Right renal pelvis (tissue), 4 donors: ENCODE results near the gene GNGT2. TPM values are rescaled to one million over a fixed set of nuclear protein-coding genes. Genes with fewer than 3 reads are reported as not detected.

Experiments
- DNase-seq, 4 donors: peaks; one replicate each; pipeline ENCODE4 v3.0.0-alpha.2; 2013; ENCODE audit warnings: low read depth in 4 of 4, low spot score in 3 of 4, missing footprints in 1 of 4
- polyA plus RNA-seq, 4 donors: library from polyadenylated mRNA; unstranded; fragments of 120-200 nt; gene quantifications; one replicate each; pipeline ENCODE4 v1.2.1, GENCODE V29; 2013; ENCODE audit not compliant: insufficient read length in 4 of 4

Gene GNGT2
- polyA plus RNA-seq = 1 to 10 TPM; 1.8 to 2.8 (median 1.8) TPM

GRCh38 chr17:49210158-49211029 is at the start of gene GNGT2, which contains the start of gene ABI3:
GNGT2 (minus strand) TSS chr17:49210574; CDS start chr17:49207422, 3,152 bp downstream.
ABI3 (plus strand) TSS chr17:49210707; CDS start chr17:49210725, 18 bp downstream.
- no peak for DNase-seq

- DNase-seq = no peak
These were observed 49.3 kb upstream of the GNGT2 start for GRCh38 chr17:49259663-49260010.

GRCh38 chr17:49258394-49258793 is 48.0 kb upstream of the GNGT2 start:
- no peak for DNase-seq

- no peak for DNase-seq
These were observed 44.8 kb upstream of the GNGT2 start for GRCh38 chr17:49255125-49255524.

GRCh38 chr17:49254066-49254465 is 43.7 kb upstream of the GNGT2 start:
- no peak for DNase-seq

- no peak for DNase-seq
These were observed 41.8 kb upstream of the GNGT2 start for GRCh38 chr17:49252148-49252695.

- no peak for DNase-seq
These were observed 39.6 kb upstream of the GNGT2 start for GRCh38 chr17:49249890-49250522.

GRCh38 chr17:49249292-49249794 is 39.0 kb upstream of the GNGT2 start:
- no peak for DNase-seq

GRCh38 chr17:49247944-49248343 is 37.6 kb upstream of the GNGT2 start:
- DNase-seq = no peak

GRCh38 chr17:49244839-49245238 is 34.5 kb upstream of the GNGT2 start:
- no peak for DNase-seq

GRCh38 chr17:49242813-49243212 is 32.4 kb upstream of the GNGT2 start:
- DNase-seq = no peak

- DNase-seq = no peak
These were observed 31.5 kb upstream of the GNGT2 start for GRCh38 chr17:49241692-49242397.

- DNase-seq = no peak
These were observed 30.7 kb upstream of the GNGT2 start for GRCh38 chr17:49241040-49241439.

- DNase-seq = no peak
These were observed 30.2 kb upstream of the GNGT2 start for GRCh38 chr17:49240619-49241018.

- no peak for DNase-seq
These were observed 29.6 kb upstream of the GNGT2 start for GRCh38 chr17:49239963-49240362.

GRCh38 chr17:49235896-49236295 is 25.5 kb upstream of the GNGT2 start:
- no peak for DNase-seq

- no peak for DNase-seq
These were observed 24.2 kb upstream of the GNGT2 start for GRCh38 chr17:49234509-49235080.

- DNase-seq = no peak
These were observed 21.2 kb upstream of the GNGT2 start for GRCh38 chr17:49231563-49231894.

- DNase-seq = peak; percentile 67 to 81 (median 74)
These were observed 20.5 kb upstream of the GNGT2 start, which contains the start of gene PHOSPHO1 for GRCh38 chr17:49230636-49231562. PHOSPHO1 (minus strand) TSS chr17:49230787; CDS start chr17:49226691, 4,096 bp downstream.
